Mesodermal cell (in vitro differentiated cells): ENCODE measurements around the gene MACROD1.

Source experiments
- H3K27ac ChIP-seq: 2 replicates; pipeline ENCODE4 v1.7.0; 2013; ENCODE audit warnings: mild to moderate bottlenecking, low read depth, low read length, moderate library complexity; ENCODE audit not compliant: severe bottlenecking
- H3K36me3 ChIP-seq: 2 replicates; pipeline ENCODE4 v1.7.1; 2013; ENCODE audit warnings: mild to moderate bottlenecking, low read length, moderate library complexity; ENCODE audit not compliant: control insufficient read depth, insufficient read depth
- H3K4me1 ChIP-seq: one replicate; pipeline ENCODE4 v1.7.1; 2013; ENCODE audit warnings: mild to moderate bottlenecking, low read length; ENCODE audit not compliant: insufficient read depth, control insufficient read depth, poor library complexity, severe bottlenecking
- H3K4me3 ChIP-seq: 2 replicates; pipeline ENCODE4 v1.7.0; 2013; ENCODE audit warnings: low read length, control low read depth, mild to moderate bottlenecking; ENCODE audit not compliant: insufficient read depth, poor library complexity, severe bottlenecking; ENCODE audit errors: extremely low read depth
- H3K9me3 ChIP-seq: 2 replicates; pipeline ENCODE4 v1.7.1; 2013; ENCODE audit warnings: mild to moderate bottlenecking, low read length, moderate library complexity; ENCODE audit not compliant: control insufficient read depth
- WGBS, 2 experiments: methylation state at CpG; one replicate each; pipeline ENCODE4 v1.1.5; 2013; ENCODE audit warnings: missing lambda C conversion rate in 2 of 2; ENCODE audit not compliant: insufficient coverage in 2 of 2; 5-methylcytosine and 5-hydroxymethylcytosine counted together

MACROD1 gene

GRCh38 chr11:64127267-64128072, 38.4 kb downstream of the MACROD1 start:
- peaks cover 15% of the 10 kb centered on the region for H3K4me1 ChIP-seq
- H3K9me3 ChIP-seq: no peaks in the 10 kb centered on the region
- no peak overlapping the region for H3K4me3 ChIP-seq
- no peak overlapping the region for H3K27ac ChIP-seq
- WGBS, 2 experiments: 90 to 94% methylated on average over 10 to 13 of the region's 24 CpGs
- no peaks in the 10 kb centered on the region for H3K36me3 ChIP-seq

- Histone ChIP-seq H3K4me1 (peaks cover 15% of the 10 kb centered on the region), H3K9me3 (no peaks in the 10 kb centered on the region), H3K27ac (no peak overlapping the region), H3K4me3 (no peak overlapping the region), H3K36me3 (no peaks in the 10 kb centered on the region)
- WGBS, 2 experiments: 88 to 90% methylated on average over 3 to 11 of the region's 17 CpGs
Observed at GRCh38 chr11:64126796-64127195, 39.1 kb downstream of the MACROD1 start.

GRCh38 chr11:64126371-64126770, 39.5 kb downstream of the MACROD1 start:
- 85 to 89% methylated on average over 10 to 11 of the region's 12 CpGs for WGBS, 2 experiments
- H3K4me3 ChIP-seq: no peak overlapping the region
- no peaks in the 10 kb centered on the region for H3K36me3 ChIP-seq
- no peak overlapping the region for H3K27ac ChIP-seq
- peaks cover 18% of the 10 kb centered on the region for H3K4me1 ChIP-seq
- no peaks in the 10 kb centered on the region for H3K9me3 ChIP-seq

GRCh38 chr11:64125676-64126075, 40.2 kb downstream of the MACROD1 start:
- Histone ChIP-seq H3K9me3 (no peaks in the 10 kb centered on the region), H3K27ac (no peak overlapping the region), H3K4me1 (peaks cover 24% of the 10 kb centered on the region), H3K4me3 (no peak overlapping the region), H3K36me3 (no peaks in the 10 kb centered on the region)
- WGBS, 2 experiments: 86 to 93% methylated on average over 13 of the region's 14 CpGs

GRCh38 chr11:64124147-64124546, 41.8 kb downstream of the MACROD1 start:
- WGBS, 2 experiments: 82% methylated on average over 6 to 9 of the region's 9 CpGs
- Histone ChIP-seq H3K27ac (no peak overlapping the region), H3K36me3 (no peaks in the 10 kb centered on the region), H3K4me1 (peaks cover 25% of the 10 kb centered on the region), H3K4me3 (no peak overlapping the region), H3K9me3 (no peaks in the 10 kb centered on the region)

GRCh38 chr11:64123679-64124078, 42.2 kb downstream of the MACROD1 start:
- H3K27ac ChIP-seq: no peak overlapping the region
- H3K4me3 ChIP-seq: no peak overlapping the region
- H3K9me3 ChIP-seq: no peaks in the 10 kb centered on the region
- peaks cover 25% of the 10 kb centered on the region for H3K4me1 ChIP-seq
- no peaks in the 10 kb centered on the region for H3K36me3 ChIP-seq
- WGBS, 2 experiments: 97 to 100% methylated on average over 2 to 3 of the region's 3 CpGs

GRCh38 chr11:64122411-64123410, 43.2 kb downstream of the MACROD1 start:
- no peak overlapping the region for H3K4me3 ChIP-seq
- no peaks in the 10 kb centered on the region for H3K36me3 ChIP-seq
- no peaks in the 10 kb centered on the region for H3K9me3 ChIP-seq
- WGBS, 2 experiments: 88 to 92% methylated on average over 20 to 21 of the region's 28 CpGs
- no peak overlapping the region for H3K27ac ChIP-seq
- peaks cover 25% of the 10 kb centered on the region for H3K4me1 ChIP-seq

GRCh38 chr11:64121663-64122410, 44.1 kb downstream of the MACROD1 start:
- H3K4me1 ChIP-seq: peaks cover 25% of the 10 kb centered on the region
- WGBS, 2 experiments: 54 to 67% methylated on average over 5 to 14 of the region's 19 CpGs
- H3K9me3 ChIP-seq: no peaks in the 10 kb centered on the region
- peak overlapping the region; percentile 29 for H3K27ac ChIP-seq
- H3K4me3 ChIP-seq: no peak overlapping the region
- no peaks in the 10 kb centered on the region for H3K36me3 ChIP-seq

GRCh38 chr11:64120951-64121569, 44.9 kb downstream of the MACROD1 start:
- Histone ChIP-seq H3K4me1 (peaks cover 25% of the 10 kb centered on the region), H3K9me3 (no peaks in the 10 kb centered on the region), H3K27ac (peak overlapping the region; percentile 29), H3K4me3 (no peak overlapping the region), H3K36me3 (no peaks in the 10 kb centered on the region)
- WGBS, 2 experiments: 92 to 96% methylated on average over 7 to 11 of the region's 13 CpGs

GRCh38 chr11:64119700-64120099, 46.2 kb downstream of the MACROD1 start:
- 95 to 97% methylated on average over 18 of the region's 18 CpGs for WGBS, 2 experiments
- H3K4me3 ChIP-seq: no peak overlapping the region

More at GRCh38 chr11:64119700-64120099, 46.2 kb downstream of the MACROD1 start:
- Histone ChIP-seq H3K36me3 (no peaks in the 10 kb centered on the region), H3K4me1 (peaks cover 25% of the 10 kb centered on the region), H3K27ac (no peak overlapping the region), H3K9me3 (no peaks in the 10 kb centered on the region)
